ENCODE data around the gene L3MBTL3.
A peak's percentile ranks its signal among the peaks of the same experiment; 100 is the strongest.

Gene L3MBTL3

DNA sequence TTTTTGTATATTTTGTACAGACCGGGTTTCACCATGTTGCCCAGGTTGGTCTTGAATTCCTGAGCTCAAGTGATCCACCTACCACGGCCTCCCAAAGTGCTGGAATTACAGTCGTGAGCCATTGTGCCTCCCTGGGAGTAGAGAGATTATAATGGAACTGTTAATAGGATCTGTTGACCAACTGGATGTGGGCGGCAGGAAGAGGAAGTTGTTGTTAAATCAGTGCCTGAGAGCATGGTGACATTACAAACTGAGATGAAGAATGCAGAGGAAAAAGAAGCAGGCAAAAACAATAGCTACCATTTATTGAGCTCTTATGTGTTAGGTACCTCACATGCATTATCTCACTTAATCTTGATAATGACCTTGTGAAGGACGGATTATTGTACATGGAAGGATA, 9.2 kb upstream of the L3MBTL3 start:
- TF ChIP-seq, protein P1, sequence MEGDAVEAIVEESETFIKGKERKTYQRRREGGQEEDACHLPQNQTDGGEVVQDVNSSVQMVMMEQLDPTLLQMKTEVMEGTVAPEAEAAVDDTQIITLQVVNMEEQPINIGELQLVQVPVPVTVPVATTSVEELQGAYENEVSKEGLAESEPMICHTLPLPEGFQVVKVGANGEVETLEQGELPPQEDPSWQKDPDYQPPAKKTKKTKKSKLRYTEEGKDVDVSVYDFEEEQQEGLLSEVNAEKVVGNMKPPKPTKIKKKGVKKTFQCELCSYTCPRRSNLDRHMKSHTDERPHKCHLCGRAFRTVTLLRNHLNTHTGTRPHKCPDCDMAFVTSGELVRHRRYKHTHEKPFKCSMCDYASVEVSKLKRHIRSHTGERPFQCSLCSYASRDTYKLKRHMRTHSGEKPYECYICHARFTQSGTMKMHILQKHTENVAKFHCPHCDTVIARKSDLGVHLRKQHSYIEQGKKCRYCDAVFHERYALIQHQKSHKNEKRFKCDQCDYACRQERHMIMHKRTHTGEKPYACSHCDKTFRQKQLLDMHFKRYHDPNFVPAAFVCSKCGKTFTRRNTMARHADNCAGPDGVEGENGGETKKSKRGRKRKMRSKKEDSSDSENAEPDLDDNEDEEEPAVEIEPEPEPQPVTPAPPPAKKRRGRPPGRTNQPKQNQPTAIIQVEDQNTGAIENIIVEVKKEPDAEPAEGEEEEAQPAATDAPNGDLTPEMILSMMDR (IDR thresholded peaks at IDR 0.05; ENCODE audit: extremely low read depth, insufficient read depth, missing control alignments), result no peak
- in situ Hi-C loops (cut with MboI; ENCODE audit: low pct_unique_long_range_greater_than_20kb, low sequenced_read_pairs, unreplicated experiment), result no loop called here
- no peak for DNase-seq (ENCODE audit: low spot score)

DNA sequence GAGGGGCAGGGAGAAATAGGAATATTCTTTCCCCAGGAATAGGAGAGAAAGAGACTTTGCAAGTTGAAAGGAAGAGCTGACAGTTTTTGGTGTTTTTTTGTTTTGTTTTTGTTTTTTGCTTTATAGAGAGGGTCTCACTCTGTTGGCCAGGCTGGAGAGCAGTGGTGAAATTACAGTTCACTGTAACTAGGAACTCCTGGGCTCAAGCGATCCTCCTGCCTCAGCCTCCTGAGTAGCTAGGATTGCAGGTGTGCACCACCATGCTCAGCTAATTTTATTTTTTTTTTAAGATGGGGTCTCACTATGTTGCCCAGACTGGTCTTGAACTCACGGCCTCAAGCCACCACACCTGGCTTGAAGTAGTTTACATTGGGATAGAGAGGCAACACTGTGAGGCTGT, 8.0 kb upstream of the L3MBTL3 start:
- in situ Hi-C loops (cut with MboI; ENCODE audit: low pct_unique_long_range_greater_than_20kb, low sequenced_read_pairs, unreplicated experiment), result no loop called here
- no peak for DNase-seq (ENCODE audit: low spot score)
- TF ChIP-seq, protein P1 (IDR thresholded peaks at IDR 0.05; ENCODE audit: extremely low read depth, insufficient read depth, missing control alignments), result no peak

DNA sequence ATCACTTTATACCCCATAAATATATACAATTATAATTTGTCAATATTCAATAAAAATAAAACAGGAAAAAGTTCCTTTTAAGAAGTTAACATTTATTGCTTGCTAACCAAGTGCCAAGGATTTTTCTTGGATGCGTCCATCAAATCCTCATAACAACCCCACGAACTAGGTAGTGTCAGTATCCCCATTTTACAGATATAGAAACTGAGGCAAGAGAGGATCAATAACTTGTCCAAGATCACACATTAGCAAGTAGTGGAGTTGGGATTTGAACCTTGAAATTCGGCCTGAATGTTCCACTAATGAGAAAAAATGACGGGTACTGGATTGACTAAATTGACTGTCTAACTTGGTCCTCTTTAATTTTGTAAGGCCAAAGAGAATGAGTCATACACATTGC, 5.7 kb upstream of the L3MBTL3 start:
- DNase-seq (ENCODE audit: low spot score), result no peak
- in situ Hi-C loops (cut with MboI; ENCODE audit: low pct_unique_long_range_greater_than_20kb, low sequenced_read_pairs, unreplicated experiment), result no loop called here
- TF ChIP-seq, protein P1 (IDR thresholded peaks at IDR 0.05; ENCODE audit: extremely low read depth, insufficient read depth, missing control alignments), result no peak

DNA sequence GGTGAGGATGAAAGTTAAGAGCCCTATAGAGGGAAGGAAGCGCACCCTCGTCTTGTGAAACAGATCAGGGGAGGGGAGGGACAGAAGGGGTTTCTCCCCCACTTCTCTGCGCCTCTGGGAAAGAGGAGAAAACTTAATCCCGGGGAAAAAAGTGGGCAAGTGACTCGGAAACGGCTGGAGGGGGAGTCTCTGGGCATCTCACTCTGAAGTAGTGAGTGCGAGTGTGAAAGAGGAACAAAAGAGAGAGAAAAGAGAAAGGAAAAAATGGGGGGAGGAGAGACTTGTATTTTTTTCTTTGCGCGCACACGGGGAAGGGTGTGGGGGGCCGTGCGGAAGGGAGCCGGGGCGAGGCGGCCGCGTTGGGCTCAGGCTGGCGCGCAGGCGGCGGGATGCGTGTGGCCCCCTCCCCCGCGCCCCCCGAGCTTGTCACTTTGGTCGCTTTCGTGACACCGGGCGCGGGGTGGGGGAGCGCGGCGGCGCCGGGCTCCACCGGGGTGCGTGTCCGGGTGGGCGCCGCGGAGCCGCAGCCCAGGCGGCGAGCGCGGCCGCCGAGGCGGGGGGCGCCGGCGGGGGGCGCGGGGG, 454 bp downstream of the L3MBTL3 start:
- TF ChIP-seq, protein P1 (IDR thresholded peaks at IDR 0.05; ENCODE audit: extremely low read depth, insufficient read depth, missing control alignments), result no peak
- peak; percentile 56 for DNase-seq (ENCODE audit: low spot score)
- in situ Hi-C loops (cut with MboI; ENCODE audit: low pct_unique_long_range_greater_than_20kb, low sequenced_read_pairs, unreplicated experiment), result no loop called here

DNA sequence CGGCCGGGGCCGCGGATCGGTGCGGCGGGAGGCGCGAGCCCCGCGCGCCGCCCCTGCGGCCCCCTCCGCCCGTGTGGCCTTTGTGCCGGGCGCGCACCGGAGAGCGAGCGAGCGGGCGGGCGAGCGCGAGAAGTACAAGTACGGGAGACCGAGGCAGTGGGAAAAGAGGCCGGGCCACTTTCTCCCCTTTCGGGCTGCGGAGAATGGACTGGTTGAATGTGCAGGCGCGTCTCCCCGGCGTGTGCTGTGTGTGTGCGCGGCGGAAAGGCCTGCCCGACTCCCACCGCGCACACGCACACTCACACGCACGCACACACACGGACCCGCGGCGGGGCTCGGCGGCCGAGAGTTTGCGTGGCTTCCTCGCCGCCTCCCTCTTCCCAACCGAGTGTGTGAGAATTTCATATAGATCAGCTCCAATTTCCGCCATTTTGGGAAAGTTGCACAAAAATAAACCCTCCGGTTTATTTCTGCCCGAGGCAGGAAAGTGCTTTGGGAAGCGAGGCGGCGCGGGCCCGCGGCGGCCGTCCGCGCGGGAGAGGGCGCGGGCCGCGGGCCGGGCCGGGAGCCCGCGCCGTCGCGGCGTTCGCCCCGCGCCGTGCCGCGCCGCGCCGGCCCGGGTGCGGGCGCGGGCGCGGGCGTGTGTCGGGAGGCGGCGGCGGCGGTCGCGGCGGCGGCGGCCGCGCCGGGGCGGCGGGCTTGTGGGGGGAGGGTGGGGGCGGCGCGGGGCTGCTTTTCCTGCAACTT, 1.1 kb downstream of the L3MBTL3 start:
- TF ChIP-seq, protein P1 (IDR thresholded peaks at IDR 0.05; ENCODE audit: extremely low read depth, insufficient read depth, missing control alignments), result no peak
- peak; percentile 57 for DNase-seq (ENCODE audit: low spot score)
- in situ Hi-C loops (cut with MboI; ENCODE audit: low pct_unique_long_range_greater_than_20kb, low sequenced_read_pairs, unreplicated experiment), result no loop called here

DNA sequence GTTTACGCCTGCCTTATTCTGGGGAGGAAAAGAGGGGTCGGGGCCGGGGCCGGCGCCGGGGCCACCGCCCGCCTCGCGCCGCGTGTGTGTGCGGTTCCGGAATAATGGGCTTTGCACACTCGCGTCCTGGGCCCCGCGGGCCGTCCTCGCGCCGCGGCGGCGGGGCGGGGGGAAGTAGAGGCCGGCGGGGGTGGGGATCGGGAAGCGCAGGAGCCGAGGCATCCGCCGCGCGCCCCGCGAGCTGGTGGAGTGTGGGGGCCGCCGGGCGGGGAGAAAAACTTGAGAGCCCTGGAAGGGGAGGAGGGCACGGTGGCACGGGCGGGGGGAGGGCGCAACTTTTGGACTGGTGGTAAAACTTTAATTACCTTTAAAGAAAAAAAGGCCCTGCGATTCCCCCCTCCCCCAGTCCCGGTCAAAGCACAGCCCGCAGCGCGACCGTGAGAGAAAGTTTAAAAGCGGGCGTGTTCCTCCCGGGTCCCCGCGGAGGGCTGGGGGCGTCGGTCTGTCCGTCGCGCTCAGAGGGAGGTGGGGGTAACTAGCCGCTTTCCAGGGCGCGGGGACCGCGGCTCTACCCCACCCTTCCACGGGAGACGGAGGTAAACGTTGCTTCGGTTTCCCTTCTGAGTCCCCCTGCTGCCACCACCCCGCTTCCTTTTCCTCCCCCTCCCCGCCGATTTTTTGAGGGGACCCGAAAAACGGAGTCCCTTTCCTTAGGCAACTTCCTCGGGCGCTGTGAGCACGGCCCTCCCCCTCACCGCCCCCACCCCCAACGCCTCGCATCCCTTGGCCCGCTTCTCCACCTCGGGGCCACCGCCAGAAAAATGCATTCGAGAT, 1.9 kb downstream of the L3MBTL3 start:
- DNase-seq (ENCODE audit: low spot score), result peak; percentile 35
- in situ Hi-C loops (cut with MboI; ENCODE audit: low pct_unique_long_range_greater_than_20kb, low sequenced_read_pairs, unreplicated experiment), result no loop called here
- TF ChIP-seq, protein P1 (IDR thresholded peaks at IDR 0.05; ENCODE audit: extremely low read depth, insufficient read depth, missing control alignments), result no peak
